ENCODE measurements around the gene RFC4. TPM values are rescaled to one million over a fixed set of nuclear protein-coding genes. Genes with fewer than 3 reads are reported as not detected.

RFC4 gene
- total and polyA plus RNA-seq, 2 donors (not counting 3 experiments of a cell fraction or from before 2014, with no cell fraction given) = 6.2 to 33.7 TPM

DNA sequence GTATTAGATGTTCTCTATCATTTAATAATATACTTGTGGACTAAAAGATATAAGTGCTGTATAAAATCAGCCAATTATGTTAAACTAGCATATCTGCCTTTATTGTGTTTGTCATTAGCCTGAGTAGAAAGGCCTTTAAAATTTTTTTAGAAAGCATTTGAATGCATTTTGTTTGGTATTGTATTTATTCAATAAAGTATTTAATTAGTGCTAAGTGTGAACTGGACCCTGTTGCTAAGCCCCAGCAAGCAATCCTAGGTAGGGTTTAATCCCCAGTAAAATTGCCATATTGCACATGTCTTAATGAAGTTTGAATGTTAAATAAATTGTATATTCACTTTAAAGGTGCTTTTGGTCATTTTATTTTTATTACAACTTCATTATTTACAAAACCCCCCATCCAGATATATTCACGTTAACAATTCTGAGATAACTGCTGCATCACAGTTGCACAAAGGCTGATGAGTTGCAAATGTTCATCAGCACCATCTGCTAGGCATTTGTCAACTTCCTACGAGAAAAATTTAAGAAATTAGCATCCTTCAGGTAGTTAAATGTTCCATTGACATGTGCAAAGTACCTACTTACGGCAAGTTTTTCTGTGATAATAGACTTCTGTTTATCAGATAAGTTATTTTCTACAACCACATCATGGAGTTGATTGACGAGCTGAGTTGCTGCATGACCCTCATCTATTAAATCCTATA is 16.6 kb downstream of the RFC4 start:
- no peaks in the 10 kb centered on the region for H3K9me1 ChIP-seq (replicated peaks; ENCODE audit: control insufficient read depth, extremely low read depth, insufficient read depth, low read length)
- dilution Hi-C loops (cut with MboI; ENCODE audit: extremely low pct_ligation_motif_present, low sequenced_read_pairs) (no loop called here), intact Hi-C loops (cut with micrococcal nuclease) (loop anchor here (2.0 to 10.0 kb wide), 2 partner anchors 17 to 805 kb away; partner anchors contain the start of gene RFC4)
- FAIRE-seq (no peak), DNase-seq (ENCODE audit: low read depth, low spot score) (no peak)
- peaks cover 22% of the 10 kb centered on the region for H3K4me1 ChIP-seq (ENCODE audit: control insufficient read depth, extremely low read depth, insufficient read depth, low read length)
- H3K4me2 ChIP-seq (ENCODE audit: insufficient read depth, low read length) = no peak overlapping the region
- H3K27me3 ChIP-seq (ENCODE audit: control insufficient read depth in 2 of 2, insufficient read depth in 2 of 2, low read length in 2 of 2) = no peaks in the 10 kb centered on the region
- H3K9ac ChIP-seq (replicated peaks; ENCODE audit: extremely low read depth, insufficient read depth, low read length) = no peak overlapping the region
- H4K20me1 ChIP-seq (replicated peaks; ENCODE audit: control insufficient read depth, extremely low read depth, insufficient read depth, low read length) = peaks cover 14% of the 10 kb centered on the region
- H3K79me2 ChIP-seq (ENCODE audit: control insufficient read depth, insufficient read depth, low read length) = peaks cover 38% of the 10 kb centered on the region
- peaks cover 35 to 44% of the 10 kb centered on the region in 2 experiments for H3K36me3 ChIP-seq (ENCODE audit: control insufficient read depth in 2 of 2, extremely low read depth in 1 of 2, insufficient read depth in 2 of 2, low read length in 2 of 2)
- ChIA-PET POLR2A (interaction anchor here (0.7 kb wide), 1 partner anchor 32 kb away, joined by 3 read pairs; no protein-coding TSS in a partner anchor), CTCF (interaction anchor here (0.9 to 1.8 kb wide), 5 partner anchors 14 to 219 kb away, joined by 3 to 12 read pairs (median 4); partner anchors contain the start of gene DNAJB11)
- no peak overlapping the region for H3K27ac ChIP-seq (ENCODE audit: insufficient read depth, low read depth, low read length)
- H3K4me3 ChIP-seq (replicated peaks in 1 of 3; ENCODE audit: insufficient read depth in 1 of 3, low read depth in 1 of 3, low read length in 3 of 3) = no peak overlapping the region
- no peaks in the 10 kb centered on the region for H3K9me3 ChIP-seq (replicated peaks; ENCODE audit: control insufficient read depth, insufficient read depth, low read length)
- TF ChIP-seq EZH2 (IDR thresholded peaks at IDR 0.05; ENCODE audit: borderline replicate concordance, low read depth, low read length, severe bottlenecking) (no peak), FOS (IDR thresholded peaks at IDR 0.05; ENCODE audit: borderline replicate concordance, insufficient read depth, low read length) (no peak), CTCF (IDR thresholded peaks at IDR 0.05; ENCODE audit: extremely low read depth in 1 of 2, insufficient read depth in 1 of 2, low read depth in 1 of 2, low read length in 2 of 2) (no peak), MYC (IDR thresholded peaks at IDR 0.05; ENCODE audit: low read depth, low read length) (no peak), GATA2 (IDR thresholded peaks at IDR 0.05; ENCODE audit: insufficient read depth, insufficient read length, low read depth, low read length) (no peak), POLR2A (IDR thresholded peaks at IDR 0.05; ENCODE audit: low read depth, low read length) (no peak), JUN (IDR thresholded peaks at IDR 0.05; ENCODE audit: borderline replicate concordance, insufficient read depth, insufficient read length, low read depth) (no peak), POLR2AphosphoS5 (IDR thresholded peaks at IDR 0.05; ENCODE audit: insufficient read depth, low read depth, low read length) (no peak)
- TF ChIP-seq, protein P1, sequence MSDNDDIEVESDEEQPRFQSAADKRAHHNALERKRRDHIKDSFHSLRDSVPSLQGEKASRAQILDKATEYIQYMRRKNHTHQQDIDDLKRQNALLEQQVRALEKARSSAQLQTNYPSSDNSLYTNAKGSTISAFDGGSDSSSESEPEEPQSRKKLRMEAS (IDR thresholded peaks at IDR 0.05; ENCODE audit: insufficient read depth, insufficient read length) = no peak
- BruUV-seq (replicated peaks) = no TSS peak
- H2AFZ ChIP-seq (ENCODE audit: low read depth, low read length) = no peak overlapping the region

Data from endothelial cell of umbilical vein (primary cell).